AG08396 (cell line): ENCODE results near the gene UBE4B.

Source experiments
- DNase-seq: peaks from one replicate; pipeline ENCODE4 v3.0.0; 2012; ENCODE audit warnings: low spot score, mixed read lengths

The UBE4B gene

DNA sequence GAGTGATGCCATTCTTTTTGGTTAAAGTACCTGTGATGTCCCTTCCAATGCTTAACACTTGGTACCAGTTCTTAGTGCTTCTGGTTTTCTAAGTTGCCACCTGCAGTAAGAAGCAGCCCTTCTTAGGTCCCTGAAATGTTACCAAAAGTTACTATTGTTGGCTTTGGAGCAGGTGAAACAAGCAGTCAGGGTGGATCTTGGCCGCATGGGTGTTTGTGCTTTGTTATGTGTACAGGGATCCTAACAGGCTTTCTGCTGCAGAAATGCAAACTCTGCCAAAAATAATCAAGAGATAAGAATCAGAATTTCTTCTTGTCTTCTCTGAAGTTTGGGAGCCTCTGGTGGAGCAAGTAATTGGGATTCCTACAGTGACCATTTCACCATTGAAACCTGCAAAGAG lies 84.4 kb downstream of the UBE4B start:
- no peak for DNase-seq

DNA sequence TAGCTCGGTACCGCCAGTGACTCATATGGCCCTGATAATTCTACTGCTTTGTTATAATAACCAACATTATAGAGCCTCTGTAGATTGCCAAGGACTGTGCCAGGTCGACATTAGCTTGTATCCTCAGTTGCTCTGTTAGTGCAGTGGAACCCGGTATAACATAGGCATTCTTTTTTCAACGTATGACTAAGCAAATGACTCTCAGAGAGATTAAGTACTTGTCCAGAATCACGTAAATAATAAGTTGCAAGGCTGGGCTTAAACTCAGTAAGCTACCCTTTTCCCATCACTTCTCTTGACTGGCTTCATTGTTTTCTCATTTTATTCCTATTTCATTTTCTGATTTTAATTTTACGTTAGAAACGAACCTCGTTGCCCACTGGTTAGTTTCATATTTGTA lies 85.1 kb downstream of the UBE4B start:
- no peak for DNase-seq

DNA sequence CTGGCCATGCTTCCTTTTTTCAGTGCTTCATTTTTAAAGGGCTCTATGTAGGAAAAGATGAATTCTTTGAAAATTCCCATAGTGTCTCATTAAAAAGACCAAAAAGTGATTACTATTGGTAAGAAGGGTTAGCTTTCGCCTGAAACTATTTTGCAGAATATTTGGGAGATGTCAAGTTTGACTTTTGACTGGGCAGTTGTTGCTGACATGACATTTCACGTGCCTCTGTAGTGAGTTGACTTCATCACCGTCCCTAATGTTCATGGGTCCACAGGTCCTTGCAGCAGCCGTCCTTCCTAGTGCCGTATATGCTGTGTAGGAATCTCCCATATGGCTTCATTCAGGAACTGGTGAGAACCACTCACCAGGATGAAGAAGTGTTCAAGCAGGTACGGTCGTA lies 88.9 kb downstream of the UBE4B start:
- DNase-seq = no peak

DNA sequence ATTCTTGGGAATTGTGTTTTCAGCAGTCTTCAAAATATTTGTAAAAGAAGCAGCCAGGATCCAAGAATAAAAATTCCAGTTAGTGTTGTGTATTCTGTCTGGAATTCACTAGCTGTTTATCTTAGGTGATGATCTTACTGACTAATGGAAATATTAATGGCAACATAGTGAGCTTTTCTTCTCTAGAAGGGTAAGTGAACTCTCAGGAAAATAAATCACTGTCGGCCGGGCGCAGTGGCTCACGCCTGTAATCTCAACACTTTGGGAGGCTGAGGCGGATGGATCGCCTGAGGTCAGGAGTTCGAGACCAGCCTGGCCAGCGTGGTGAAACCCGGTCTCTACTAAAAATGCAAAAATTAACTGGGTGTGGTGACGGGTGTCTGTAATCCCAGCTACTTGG lies 90.2 kb downstream of the UBE4B start:
- peak; percentile 22 for DNase-seq

DNA sequence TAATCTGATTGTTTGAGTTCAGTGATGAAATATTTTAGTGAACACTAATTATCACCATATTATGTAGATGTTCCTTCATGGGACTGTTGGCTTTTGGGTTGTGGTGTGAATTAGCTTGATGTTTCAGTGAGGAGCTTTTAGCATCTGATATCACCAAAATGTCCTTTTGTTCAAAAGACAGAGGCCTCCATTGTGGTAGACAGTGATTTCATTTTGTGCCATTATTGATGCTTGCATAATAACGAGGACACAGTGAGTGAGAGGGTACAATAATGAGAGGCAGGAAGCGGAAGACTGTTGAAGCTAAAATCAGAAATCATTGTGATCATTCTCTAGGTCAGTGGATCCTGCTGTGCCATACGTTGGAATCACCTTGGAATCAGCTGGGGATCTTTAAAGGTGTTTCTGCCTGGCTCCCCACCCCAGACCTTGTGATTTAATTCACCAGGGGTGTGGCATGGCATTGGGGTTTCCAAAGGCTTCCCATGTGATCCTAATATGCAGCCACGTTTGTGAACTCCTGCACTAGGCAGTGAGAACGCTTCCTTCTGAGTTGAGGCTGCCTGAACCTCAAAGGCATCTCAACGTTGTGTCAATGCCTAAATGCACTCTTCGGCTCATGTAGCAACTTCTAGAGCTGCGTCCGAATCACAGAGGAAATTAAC lies 95.5 kb downstream of the UBE4B start:
- no peak for DNase-seq

DNA sequence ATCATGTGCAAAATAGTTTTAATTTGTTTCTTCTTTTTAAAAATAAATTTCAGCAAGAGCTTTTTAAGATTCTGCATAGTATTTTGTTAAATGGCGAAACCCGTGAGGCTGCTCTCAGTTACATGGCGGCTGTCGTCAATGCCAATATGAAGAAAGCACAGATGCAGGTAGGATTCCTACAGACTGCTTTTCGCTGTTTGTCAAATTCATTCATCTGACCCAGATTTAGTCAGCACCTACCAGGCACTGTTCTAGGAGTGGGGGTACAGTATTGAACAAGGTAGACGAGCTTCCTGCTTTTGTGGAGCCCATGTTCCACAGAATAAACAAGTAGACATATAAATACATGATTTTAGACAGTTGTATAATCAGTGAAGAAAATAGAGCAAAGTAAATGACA lies 99.6 kb downstream of the UBE4B start:
- DNase-seq = no peak

DNA sequence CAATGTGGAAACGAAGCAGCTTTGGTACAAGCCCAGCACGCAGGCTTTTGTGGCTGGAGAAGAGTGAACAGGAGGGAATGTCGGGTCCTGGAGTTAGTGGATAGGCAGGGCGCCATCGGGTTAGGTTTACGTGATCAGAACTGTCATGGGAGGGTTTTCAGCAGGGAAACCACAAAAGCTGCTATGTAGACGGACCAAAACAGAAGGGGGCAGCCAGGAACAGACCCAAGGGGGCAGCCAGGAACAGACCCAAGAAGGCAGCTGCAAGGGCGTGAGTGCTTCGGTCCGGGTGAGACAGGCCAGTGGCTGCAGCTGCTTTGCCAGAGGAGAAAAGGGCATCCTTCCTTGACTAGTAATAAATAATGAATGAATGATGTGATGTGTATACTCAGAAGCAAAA lies 100.1 kb downstream of the UBE4B start:
- DNase-seq = no peak

DNA sequence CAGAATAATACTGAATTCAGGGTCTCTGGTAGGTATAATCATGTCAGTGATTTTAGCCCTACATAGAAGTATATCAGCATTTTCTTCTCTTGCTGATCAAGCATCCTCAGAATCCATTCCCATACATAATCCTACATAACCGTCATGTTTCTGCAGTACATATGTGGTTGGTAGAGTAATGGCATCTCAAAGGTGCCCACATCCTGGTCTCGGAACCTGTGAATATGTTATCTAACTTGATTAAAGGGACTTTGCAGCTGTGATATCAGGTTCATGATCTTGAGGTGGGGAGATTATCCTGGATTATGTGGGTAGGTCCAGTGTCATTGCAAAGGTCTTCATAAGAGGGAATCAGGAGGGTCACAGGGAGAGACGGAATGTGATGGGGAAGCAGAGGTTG lies 108.2 kb downstream of the UBE4B start:
- no peak for DNase-seq

DNA sequence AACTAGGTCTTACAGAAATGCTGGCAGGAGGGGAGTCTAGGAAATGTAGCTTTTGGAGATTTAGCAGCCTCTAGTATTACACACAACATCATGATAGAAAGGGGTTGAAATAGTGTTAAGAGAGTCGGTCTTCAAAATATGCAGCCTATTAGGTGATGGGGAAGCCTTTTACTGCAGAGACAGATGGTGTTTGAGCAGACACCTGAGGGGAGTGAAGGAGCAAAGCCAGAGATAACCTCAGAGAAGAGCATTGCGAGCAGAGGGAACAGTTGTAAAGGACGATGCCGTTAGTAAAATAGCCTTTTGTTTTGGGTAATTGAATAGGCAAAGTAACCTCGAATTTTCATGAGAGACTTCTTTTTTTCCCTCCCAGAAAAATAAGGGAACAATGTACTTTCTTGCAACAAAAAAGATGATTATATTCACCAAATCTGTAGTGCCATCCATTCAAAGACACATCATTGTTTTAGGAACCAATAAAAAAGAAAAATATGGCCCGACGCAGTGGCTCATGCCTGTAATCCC lies 111.3 kb downstream of the UBE4B start:
- DNase-seq = no peak

DNA sequence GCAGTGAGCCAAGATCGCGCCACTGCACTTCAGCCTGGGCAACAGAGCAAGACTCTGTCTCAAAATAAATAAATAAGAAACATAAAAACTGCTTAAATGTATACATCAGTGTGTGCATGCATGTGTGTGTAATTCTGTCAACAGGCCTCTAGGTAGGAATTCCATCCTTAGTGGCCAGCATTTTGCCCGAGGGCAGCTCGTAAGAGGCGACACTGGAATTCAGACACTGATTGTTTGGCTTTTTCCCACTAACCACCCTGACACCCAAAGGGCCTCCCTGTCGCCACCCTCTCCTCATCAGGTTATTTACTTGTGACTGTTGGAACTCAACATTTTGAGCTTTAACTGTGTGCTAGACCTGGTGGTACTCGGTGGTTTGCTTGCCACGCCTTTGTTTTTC lies 113.6 kb downstream of the UBE4B start:
- no peak for DNase-seq

DNA sequence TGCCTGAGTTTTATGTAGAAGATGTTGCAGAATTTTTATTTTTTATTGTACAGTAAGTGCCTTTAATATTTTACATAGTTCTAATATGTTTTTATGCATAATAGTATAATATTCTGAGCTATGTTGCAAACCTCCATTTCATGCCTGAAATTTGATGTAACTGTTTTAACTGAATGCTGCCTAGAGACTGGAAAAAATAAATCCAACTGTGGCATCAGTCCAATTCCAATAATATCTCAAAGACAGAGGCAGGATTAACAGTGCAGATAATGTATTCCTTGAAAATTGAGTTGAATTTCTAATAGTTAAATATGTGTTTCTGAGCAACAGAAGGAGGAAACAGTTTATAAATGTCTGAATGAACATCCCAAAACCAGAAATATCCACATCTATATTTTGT lies 116.5 kb downstream of the UBE4B start:
- DNase-seq = no peak

DNA sequence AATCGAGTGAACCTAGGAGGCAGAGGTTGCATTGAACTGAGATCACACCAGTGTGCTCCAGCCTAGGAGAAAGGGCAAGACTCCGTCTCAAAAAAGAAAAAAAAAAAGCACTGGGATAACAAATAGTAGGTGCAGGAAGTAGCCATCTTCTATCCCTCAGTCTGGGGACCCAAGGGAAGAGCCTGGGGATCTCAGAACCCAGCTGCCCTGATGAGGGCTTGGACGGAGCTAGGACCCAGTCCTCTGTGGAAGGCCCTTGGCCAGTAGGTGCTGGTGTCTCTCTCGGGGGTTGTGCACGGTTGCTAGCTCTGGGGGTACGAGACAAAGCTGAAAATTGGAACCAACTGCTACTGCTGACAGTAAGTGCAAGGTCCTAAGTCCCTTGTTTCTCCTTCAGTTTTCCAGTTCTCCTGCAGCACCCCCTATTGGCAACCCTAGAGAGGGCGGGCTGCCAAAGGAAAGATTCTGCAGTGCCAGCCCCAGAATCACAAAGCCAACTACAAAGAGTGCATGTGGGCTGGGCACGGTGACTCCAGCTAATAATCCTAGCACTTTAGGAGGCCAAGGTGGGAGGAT lies 120.0 kb downstream of the UBE4B start:
- DNase-seq = peak; percentile 60

DNA sequence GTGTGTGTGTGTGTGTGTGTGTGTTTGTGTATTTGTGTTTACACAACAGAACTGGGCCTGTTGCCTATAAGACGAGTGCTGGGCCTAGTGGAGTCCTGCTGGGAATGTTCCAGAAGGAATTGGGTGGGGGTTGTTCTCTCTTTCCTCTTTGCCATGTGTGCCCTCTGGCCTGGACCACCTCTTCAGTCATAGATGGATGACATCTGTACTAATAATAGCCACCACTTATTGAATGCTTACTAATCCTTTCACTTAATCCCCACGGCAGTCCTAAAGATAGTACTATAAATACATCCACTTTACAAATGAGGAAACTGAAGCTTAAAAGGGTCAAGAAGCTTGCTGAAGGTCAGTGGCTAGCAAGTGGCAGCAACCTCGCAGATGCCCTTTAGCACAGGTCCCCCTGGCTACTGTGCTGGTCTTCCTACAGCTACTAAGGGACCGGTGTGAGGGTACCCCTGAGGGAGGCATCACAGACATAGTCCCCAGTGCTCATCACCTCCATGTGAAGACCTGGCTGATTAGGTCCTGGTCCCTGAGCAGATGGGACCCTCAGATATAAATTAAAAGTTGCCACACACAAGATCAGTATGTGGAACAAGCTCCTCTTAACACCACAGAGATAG lies 122.4 kb downstream of the UBE4B start:
- no peak for DNase-seq

DNA sequence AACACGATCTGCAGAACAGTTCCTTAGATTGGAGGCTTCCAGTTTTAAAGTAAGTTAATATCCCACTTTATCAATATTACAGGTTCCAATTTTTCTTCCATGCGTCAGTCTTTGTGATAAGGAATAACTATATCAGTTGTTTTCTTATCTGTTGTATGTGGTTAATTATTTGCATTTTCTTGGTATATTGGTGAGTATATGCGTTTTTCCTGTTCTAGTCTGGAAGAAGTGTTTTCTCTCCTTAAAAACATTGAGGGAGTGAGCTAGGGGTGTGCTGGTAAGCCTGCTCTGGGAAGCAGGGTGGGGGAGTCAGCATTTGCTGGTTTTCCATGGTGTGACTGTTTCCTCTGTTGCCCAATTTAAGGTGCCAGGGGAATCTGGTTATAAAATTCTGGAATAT lies 127.4 kb downstream of the UBE4B start:
- DNase-seq = no peak

DNA sequence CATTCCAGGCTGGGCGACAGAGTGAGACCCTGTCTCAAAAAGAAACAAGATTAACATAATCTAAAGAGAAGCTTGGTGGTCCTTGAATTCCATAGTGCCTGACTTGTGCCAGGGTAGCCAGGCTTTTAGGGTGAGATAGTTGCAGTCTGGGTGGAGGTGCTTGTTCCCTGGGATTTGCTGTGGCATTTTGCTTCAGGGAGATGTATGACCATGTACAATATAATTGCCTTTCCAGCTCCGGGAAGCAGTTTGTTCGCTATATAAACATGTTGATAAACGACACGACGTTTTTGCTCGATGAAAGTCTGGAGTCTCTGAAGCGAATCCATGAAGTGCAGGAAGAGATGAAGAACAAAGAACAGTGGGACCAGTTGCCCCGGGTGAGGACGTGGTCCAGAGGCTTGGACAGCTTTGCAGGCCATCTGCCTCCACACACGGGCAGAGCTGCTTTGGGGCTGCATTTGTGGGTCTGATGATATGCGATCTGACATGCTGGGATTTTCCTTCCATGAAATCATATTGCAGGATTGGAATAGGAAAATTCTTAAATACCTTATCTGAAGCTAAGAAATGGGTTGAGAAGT lies 128.2 kb downstream of the UBE4B start:
- DNase-seq = no peak

DNA sequence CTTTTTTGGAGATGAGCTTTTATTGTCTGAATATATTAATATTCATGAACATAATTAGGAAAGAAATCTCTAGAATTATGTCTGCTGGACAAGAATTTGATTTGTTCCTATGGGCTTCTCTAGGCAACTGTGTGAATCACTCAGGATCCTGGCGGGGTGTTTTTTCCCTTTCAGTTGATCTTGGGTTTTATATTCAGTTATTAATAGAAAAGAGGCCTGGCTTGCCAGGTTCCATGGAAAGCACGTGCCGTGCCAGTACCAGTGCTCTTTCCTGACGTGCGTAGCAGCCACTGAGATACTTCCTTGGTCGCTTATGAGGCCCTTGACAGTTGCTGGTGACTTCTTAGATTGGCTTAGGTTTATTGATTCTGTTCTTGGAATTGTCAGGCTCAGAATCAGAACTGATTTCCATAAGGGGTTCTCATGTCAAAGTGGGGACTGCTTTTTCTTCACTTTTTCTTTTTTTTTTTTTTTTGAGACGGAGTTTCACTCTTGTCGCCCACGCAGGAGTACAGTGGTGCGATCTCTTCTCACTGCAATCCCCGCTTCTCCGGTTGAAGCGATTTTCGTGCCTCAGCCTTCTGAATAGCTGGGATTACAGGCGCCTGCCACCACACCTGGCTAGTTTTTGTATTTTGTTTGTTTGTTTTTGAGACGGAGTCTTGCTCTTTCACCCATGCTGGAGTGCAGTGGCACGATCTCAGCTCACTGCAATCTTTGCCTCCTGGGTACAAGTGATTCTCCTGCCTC lies 129.0 kb downstream of the UBE4B start:
- DNase-seq = peak; percentile 15

DNA sequence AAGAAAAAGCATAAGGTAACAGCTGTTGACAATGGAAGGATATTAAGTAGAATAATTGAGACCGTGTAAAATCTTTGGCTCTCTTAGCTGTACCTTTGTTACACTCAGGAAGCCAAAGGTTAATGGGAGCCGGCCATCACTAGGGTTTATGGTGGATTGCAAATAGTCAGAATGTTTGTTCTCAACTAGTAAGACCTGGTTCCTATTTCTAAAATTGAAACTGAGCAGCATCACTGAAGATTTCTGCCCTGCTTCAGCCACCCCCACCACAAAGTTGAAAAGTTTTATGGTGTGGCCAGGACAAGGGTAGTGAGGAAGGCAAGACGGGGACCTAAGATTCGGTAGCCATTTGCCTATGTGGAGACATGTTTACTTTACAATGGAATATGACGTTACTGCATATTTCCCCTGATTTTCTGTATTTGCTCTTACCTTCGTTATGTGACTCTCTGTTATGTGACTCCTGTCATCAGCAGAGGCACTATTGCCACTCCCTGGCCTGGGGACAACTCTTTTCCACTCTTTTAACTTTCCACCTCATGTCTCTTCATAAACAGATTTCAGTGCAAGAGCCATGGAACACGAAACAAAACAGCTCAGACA lies 136.3 kb downstream of the UBE4B start:
- no peak for DNase-seq

DNA sequence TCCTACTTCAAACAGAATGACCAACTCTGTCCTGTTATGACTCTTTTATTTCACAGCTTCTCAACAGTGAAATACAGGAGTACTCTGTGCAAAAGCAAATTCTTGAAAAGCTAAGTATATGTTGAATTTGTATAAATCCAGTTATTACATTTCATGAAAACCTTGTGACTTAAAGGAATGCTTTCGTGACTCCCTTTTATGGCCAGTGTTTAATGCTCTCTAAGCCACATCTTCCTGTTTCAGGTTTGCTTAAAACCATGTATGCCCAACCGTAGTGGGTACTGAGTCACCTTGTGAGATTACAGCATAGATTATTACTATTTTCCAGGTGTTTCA lies 137.4 kb downstream of the UBE4B start:
- no peak for DNase-seq

DNA sequence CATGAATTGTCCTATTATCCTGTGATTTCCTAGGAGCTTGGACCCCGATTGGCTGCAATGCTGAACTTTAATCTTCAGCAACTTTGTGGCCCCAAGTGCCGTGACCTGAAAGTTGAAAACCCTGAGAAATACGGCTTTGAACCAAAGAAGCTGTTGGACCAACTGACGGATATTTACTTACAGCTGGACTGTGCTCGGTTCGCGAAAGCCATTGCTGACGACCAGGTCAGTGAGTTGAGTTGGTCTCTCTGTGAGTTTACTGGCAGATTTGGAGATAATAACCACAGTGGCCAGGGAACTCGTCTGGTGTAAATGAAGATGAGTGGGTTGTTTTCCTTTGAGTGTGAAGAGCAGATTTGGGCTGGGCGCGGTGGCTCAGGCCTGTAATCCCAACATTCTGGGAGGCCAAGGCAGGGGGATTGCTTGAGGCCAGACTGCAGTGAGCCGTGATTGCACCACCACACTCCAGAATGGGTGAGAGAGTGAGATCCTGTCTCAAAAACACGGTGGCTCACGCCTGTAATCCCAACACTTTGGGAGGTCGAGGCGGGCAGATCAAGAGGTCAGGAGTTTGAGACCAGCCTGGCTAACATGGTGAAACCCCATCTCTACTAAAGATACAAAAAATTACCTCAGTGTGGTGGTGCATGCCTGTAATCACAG lies 138.5 kb downstream of the UBE4B start:
- DNase-seq = no peak

DNA sequence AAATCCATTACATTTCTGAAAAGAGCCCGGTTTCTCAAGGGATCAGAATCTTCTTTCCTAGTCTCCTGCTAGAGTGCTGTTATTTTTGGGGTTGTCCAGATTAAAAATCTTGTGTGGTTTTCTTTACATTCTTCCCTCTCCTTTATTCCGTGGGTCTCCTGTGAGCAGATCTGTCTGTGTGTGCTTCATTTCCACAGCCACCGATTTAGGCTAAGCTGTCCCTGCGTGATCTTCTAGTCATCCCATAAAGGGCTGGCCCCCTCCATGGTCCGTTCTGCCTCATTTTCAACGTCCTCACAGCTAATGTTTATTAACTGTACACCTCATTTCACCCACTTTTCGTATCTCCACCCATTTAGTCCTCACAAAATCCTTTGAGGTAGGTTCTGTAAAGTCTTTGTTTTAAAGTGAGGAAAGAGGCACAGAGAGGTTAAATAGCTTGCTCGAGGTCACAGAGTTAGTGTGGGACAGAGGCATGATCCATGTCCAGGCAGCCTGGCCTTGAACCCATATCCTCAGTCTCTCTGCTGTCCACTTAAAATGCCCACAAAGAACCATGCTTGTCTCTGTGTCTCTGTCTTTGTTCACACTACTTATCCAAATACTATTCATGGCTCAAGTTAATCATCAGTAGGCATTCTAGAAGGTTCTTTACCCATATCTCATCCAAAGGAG lies 139.4 kb downstream of the UBE4B start:
- DNase-seq = no peak

DNA sequence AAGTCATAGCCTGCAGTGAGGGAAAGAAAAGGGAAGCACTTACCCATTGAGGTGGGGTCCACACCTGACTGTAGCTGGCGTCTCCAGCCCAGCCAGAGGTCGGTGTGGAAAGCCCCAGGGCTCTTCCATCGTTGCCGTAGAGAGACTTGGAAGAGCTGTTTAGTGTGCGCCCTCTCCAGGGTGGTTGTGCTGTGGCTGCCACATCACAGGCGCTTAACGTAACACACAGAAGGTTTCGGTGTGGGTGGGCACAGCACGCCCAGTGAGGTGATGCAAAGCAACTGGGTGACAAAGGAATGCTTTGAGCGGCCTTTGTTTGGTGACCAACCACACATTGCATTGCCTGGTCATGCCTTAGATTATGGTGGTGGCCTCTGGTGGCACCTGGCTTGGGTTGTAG lies 140.8 kb downstream of the UBE4B start:
- DNase-seq = no peak
